ENCODE results near the gene SPRYD3.

GRCh38 chr12:53058674-53059433 is 20.3 kb downstream of the SPRYD3 start:
- TF ChIP-seq GLIS3 (CRISPR knock-in tag; IDR thresholded peaks at IDR 0.05), result no peak
- no peak for TF ChIP-seq TCF4 (CRISPR knock-in tag; IDR thresholded peaks at IDR 0.05; ENCODE audit: borderline replicate concordance)
- no peak for TF ChIP-seq ZNF70 (CRISPR knock-in tag; IDR thresholded peaks at IDR 0.05)
- TF ChIP-seq PPARA (CRISPR knock-in tag; IDR thresholded peaks at IDR 0.05; ENCODE audit: borderline replicate concordance), result no peak
- no peak for TF ChIP-seq BACH2 (CRISPR knock-in tag; IDR thresholded peaks at IDR 0.05; ENCODE audit: borderline replicate concordance)
- no peak for TF ChIP-seq CREB5 (CRISPR knock-in tag; IDR thresholded peaks at IDR 0.05; ENCODE audit: low read depth)
- no peak for TF ChIP-seq PATZ1 (CRISPR knock-in tag; IDR thresholded peaks at IDR 0.05; ENCODE audit: borderline replicate concordance)
- TF ChIP-seq ZFP30 (CRISPR knock-in tag; IDR thresholded peaks at IDR 0.05), result no peak
- no peak for TF ChIP-seq ZNF8 (CRISPR knock-in tag; IDR thresholded peaks at IDR 0.05)
- no peak for TF ChIP-seq SNAI2 (CRISPR knock-in tag; IDR thresholded peaks at IDR 0.05)
- no peak for TF ChIP-seq ZFP3 (CRISPR knock-in tag; IDR thresholded peaks at IDR 0.05)
- no peak for TF ChIP-seq RARB (CRISPR knock-in tag; IDR thresholded peaks at IDR 0.05)
- TF ChIP-seq POU6F1 (CRISPR knock-in tag; IDR thresholded peaks at IDR 0.05; ENCODE audit: borderline replicate concordance, low read depth), result no peak
- no peak for TF ChIP-seq CSDC2 (CRISPR knock-in tag; IDR thresholded peaks at IDR 0.05)

All from SK-N-SH treated with all-trans-retinoic acid at 6 μM for 48 hours (cell line).